NCI-H526 (cell line): ENCODE measurements around the gene SIPA1.

Experiments
- DNase-seq, 2 experiments: peaks; one replicate each; lab custom pipeline; 2025; lab: John Stamatoyannopoulos, UW

SIPA1 gene, protein sequence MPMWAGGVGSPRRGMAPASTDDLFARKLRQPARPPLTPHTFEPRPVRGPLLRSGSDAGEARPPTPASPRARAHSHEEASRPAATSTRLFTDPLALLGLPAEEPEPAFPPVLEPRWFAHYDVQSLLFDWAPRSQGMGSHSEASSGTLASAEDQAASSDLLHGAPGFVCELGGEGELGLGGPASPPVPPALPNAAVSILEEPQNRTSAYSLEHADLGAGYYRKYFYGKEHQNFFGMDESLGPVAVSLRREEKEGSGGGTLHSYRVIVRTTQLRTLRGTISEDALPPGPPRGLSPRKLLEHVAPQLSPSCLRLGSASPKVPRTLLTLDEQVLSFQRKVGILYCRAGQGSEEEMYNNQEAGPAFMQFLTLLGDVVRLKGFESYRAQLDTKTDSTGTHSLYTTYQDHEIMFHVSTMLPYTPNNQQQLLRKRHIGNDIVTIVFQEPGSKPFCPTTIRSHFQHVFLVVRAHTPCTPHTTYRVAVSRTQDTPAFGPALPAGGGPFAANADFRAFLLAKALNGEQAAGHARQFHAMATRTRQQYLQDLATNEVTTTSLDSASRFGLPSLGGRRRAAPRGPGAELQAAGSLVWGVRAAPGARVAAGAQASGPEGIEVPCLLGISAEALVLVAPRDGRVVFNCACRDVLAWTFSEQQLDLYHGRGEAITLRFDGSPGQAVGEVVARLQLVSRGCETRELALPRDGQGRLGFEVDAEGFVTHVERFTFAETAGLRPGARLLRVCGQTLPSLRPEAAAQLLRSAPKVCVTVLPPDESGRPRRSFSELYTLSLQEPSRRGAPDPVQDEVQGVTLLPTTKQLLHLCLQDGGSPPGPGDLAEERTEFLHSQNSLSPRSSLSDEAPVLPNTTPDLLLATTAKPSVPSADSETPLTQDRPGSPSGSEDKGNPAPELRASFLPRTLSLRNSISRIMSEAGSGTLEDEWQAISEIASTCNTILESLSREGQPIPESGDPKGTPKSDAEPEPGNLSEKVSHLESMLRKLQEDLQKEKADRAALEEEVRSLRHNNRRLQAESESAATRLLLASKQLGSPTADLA

DNA sequence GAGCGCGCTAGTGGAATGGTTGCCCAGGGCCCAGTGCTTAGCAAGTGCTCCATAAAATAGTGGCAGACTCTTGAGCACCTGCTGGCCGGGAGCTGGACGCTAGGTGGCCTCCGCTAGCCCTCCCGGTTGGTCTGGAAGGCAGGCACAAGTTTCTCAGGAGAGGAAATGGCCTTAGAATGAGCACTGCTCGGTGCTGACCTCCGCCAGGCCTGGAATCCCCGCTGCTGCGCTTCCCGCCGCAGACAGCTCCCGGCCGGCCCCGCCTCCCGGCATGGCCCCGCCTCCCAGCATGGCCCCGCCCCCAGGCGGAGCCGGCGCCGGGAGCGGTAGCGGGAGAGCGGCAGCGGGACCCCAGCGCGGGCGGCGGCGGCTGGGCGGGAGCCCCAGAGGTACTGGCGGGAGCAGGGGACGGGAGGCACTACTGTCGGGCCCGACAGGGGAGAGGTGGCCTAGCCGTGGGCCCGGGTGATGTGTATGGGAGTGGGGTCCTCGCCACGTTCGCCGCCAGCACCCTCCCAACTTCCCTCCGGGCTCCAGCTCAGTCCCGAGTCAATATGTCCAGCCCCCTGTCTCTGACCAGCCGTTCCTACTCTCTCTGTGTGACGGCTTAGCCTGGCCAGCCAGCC, at the start of gene SIPA1:
Gene SIPA1, plus strand, starts transcription at position 308 of the 626 bp plus-strand sequence. CDS start 2,821 bp downstream, outside the sequence.
- DNase-seq, result peak in 1 of 2 experiments; percentile 73

DNA sequence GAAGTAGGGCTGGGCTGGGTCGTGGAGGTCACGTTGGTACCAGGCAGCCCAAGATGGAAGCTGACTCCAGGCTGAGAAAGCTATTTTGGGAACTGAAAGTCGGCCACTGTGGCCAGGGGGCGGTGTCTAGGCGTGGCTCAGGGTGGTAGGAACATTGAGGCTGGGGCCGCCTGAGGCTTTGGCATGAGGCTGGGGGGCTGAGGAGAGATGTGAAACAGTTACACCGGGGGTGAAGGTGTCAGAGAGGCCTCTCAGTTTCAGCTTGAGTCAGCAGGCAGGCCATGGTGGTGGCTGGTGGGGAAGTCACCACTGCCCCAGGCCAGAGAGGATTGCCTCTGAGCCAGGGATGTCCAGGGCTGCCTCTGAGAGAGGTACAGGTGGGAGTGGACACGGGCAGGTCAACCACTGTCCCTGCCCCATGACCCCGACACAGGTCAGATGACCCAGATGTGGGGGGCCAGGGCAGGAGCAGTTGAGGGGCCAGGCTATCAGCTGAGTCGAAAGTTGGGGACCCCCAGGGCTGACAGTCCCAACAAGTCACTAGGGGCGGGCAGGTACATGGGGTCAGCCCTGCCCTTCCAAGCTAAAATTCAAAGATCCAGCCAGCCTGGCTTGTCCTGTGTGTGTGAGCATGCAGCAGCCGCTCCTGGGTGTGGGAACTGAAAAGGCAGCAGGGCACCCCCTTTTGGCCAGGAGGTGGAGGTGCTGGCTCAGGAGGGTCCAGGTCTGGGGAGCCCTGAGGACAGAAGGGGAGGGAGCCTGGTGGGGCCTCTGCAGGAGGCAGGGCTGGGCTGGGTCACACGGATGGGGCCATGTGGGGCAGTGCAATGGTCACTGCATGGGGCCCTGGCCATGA, 49.5 kb upstream of the SIPA1 start:
- DNase-seq, result peak; percentile 38 to 84

DNA sequence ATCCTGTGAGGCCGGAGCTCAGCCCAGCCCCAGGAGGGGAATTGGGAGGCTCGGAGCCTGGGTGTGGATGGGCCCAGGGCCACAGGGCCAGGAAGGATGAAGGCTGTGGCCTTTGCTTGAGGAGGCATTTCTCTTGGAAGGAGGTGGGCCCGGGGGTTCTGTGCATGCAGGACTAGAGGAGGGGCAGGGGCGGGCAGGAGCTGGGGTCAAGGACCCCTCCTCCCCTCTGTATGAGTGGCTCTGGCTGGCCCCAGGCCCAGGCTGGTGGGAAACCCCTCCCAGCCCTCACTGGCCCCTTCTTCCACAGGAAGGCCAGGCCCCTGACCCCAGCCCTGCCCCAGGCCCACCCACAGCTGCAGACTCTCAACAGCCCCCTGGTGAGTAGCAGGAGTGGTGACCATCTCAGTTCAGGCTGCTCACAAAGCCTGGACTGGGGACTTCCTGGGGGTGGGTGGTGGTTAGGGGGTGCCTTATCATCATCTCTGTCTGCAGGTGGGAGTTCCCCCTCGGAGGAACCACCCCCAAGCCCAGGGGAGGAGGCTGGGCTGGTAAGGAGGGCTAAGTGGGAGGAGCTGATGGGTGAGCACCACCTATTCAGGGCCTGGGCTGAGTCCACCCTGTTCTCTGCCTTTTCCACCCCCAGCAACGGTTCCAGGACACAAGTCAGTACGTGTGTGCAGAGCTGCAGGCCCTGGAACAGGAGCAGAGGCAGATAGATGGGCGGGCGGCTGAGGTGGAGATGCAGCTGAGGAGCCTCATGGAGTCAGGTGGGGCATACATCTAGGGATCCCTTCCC, 48.3 kb upstream of the SIPA1 start:
- DNase-seq, result no peak

DNA sequence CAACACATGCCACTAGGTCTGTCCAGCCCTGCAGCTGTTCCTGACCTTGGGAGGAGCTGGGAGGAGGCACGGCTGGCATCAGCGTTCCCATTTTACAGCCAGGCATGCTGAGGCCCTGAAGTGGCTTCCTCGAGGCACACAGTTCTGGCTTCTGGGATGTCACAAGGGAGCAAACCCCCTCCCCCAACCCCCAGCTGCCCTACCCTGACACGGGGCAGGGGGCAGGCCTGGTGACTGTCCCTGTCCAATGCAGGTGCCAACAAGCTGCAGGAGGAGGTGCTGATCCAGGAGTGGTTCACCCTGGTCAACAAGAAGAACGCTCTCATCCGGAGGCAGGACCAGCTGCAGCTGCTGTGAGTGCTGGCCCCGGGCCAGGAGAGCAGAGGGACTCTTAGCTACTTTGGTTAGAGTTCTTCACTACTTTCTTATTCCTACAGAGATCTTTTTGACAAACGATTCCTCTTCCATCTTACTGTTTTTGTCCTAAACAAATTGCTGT, 47.6 kb upstream of the SIPA1 start:
- no peak for DNase-seq

DNA sequence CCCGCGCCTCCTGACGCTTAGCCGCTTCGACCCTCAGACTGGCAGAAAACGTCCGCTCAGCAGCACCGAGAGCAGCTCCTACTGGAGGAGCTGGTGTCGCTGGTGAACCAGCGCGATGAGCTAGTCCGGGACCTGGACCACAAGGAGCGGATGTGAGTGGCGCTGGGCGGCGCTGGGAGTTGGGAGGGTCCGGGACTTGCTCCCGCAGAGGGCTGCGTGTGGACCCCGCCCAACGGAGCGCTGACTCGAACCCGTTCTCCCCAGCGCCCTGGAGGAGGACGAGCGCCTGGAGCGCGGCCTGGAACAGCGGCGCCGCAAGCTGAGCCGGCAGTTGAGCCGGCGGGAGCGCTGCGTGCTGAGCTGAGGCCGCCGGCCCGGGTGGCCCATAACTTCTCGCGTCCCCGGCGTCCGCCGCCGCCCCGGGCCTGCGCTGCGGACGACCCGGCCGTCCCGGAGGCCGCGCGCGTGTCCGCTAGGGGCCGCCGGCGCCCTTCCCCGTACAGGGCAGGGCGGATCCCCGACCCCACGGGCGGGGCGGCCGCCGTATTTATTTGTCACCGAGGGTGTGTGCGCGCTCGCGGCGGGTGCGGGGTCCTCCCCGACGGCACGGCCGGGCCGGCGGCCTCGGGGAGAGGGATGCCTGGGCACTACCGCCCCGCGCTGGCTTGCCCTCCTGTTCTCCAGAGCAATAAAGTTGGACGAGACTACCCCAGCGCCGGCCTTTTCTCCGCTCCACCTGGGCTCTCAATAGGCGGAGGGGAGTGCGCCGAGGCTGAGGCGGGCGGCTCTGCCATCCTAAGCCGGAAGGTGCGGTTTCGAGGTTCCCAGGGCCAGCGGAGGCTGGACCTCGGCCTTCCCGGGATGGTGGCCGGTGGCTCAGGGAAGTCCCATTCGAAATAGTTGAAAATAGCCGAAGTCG, 45.7 kb upstream of the SIPA1 start:
- peak in 1 of 2 experiments; percentile 79 for DNase-seq

DNA sequence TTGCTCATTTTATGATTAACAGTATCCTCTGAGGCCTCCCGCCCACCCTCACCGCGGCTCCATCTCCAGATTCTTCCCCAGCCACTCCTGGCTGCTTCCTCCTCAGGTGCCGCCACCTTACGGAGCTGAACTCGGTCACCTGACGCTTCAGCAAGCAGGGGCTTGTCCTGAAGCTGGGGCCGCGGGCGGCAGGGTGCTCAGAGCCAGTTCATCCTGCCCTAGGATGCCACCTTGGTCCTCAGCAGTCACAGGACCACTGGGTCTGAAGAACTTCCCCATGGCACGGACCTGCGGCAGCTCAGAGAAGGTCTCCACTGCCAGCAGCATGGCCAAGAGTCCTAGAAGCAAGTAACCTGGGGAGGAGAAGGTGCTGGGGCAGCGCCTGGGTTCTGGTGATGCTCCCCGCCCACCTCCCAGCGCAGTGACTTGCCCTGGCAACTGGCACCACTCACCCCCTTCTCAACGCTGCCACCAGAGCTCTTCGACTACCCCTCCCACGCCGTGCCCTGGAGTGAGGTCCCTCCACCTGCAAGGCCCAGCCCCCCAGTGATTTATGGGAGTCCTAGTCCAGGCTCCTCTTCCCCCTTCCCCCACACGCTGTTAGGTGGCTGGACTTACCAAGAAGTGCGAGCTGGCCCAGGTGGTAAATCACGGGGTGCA, 44.9 kb upstream of the SIPA1 start:
- DNase-seq, result peak; percentile 41 to 72

DNA sequence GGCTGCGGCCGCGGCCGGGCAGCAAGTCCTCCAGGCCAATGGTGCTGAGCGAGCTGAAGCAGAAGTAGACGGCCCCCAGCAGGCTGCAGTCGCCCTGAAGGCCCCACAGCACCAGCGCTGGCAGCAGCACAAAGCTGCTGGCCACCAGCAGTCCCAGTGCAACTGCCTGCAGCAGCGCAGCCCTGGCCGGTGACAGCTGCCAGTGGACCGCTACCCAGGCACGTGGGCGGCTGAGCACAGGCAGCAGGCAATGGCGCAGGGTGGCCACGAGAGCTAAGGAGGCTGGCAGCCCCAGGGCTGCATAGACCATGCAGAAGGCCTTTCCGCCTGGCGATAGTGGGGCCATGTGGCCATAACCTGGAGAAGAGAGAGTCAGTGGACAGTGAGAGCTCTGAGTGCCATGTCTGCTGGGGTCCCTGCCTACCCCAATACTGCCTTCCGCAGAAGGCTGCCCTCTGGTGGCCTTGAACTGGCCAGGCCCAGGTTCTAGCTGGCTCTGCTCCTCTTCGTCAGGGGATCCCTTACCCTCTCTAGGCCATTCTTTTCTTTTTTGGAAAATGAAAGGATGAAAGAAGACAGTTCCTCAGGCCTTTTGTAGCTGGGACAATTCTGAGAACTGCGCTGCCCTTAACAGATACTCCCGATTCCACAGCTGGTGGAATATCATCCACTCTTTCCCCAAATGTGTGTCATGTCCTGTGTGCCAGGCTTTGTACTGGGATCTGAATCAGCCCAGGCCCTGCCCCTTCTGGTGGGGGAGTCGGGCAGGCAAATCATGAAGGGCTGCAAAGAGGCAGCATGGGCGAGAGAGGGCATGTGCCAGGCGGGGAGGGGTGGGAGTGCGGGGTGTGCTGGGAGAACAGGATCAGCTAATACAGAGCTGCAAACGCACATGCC, 44.1 kb upstream of the SIPA1 start:
- peak in 1 of 2 experiments; percentile 77 for DNase-seq

DNA sequence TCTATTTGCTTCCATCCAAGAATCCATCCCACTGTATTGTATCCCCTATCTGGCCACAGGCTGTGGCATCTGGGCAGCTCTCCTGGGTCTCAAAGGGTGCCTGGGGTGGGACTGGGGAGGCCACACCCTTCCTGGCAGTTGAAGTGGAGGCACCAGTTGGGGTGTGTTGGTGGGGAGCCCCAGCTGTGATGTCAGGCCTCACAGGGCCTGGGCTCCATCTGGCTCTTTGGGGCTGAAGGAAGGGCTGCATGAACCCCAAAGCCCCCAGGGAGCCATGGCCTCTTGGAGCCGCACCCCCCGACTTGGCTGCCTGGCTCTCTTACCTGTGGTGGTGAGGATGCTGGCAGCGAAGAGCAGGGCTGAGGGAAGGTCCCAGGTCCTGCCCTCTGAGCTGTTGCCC, 42.8 kb upstream of the SIPA1 start:
- no peak for DNase-seq

DNA sequence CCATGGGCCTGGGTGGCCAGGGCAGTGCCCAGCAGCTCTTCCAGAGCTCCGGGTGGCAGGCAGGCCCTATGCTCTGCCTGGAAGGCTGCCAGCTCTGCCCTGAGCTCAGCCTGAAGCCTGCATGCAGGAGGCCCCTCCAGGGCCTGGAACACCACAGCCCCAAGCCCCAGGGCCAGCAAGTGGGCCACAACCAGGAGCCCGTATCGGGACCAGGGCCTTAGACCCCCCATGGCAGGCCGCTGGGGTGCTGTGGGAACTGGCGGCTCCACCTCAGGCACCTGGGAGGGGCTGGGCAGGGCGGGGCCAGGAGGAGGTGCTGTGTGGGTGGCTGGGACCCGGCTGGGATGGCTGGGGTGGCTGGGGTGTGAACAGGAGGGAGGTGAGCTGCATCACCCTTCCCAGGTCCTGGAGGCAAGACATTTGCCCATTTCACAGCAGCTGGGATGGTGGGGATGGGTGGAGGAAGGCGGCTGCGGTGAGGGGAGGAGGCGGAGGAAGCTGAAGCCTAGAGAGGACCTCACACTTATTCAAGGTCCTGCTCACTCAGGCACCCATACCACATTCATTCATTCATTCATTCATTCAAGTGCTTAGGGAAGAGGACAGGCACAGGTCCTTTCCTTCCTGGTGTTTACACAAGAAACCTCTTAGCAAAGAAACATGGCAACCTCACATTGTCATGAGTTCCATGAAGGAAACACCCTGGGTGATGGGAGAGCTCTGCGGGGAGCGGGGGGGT, 42.2 kb upstream of the SIPA1 start, which contains the start of gene KCNK7:
Gene KCNK7, minus strand, starts transcription at position 258 of the 739 bp plus-strand sequence. Its CDS starts 28 bp downstream, at position 230.
- no peak for DNase-seq

DNA sequence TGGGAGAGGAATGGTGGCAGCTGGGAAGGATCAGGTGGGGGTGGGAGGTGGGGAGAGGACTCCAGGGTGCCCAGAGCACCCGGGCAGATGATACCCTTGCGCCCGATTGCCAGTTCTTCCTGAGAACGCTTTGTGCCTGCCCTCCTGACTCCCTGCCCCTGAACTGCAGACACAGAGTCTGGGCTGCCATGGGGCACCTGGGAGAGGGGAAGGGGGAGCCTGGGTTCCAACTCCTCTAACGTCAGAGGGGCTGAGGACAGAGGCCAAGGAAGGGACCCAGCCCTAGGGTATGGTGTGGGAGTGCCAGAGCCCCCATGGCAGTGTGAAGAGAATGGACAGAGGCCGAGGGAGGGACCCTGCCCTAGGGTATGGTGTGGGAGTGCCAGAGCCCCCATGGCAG, 41.4 kb upstream of the SIPA1 start:
- DNase-seq, result no peak

DNA sequence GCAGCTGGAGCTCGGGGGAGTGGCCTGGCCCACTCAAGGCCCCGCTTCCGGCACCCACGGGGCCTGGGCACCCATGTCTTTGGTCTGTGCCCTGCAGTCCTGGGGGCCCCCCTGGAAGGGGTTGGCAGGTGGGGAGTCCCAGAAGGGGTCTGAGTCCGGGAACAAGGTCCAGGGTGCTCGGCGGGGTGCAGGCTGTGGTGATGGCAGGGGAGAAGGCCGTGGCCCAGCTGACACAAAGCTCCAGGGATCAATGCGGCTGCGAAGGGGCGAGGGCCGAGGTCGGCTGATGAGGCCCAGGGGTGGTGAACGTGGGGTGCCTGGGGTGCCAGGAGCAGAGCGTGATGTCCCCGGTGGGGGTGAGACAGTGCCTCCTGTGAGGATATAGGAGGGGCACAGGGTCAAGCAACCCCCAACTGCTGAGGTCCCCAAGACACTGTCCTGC, 39.6 kb upstream of the SIPA1 start:
- no peak for DNase-seq

DNA sequence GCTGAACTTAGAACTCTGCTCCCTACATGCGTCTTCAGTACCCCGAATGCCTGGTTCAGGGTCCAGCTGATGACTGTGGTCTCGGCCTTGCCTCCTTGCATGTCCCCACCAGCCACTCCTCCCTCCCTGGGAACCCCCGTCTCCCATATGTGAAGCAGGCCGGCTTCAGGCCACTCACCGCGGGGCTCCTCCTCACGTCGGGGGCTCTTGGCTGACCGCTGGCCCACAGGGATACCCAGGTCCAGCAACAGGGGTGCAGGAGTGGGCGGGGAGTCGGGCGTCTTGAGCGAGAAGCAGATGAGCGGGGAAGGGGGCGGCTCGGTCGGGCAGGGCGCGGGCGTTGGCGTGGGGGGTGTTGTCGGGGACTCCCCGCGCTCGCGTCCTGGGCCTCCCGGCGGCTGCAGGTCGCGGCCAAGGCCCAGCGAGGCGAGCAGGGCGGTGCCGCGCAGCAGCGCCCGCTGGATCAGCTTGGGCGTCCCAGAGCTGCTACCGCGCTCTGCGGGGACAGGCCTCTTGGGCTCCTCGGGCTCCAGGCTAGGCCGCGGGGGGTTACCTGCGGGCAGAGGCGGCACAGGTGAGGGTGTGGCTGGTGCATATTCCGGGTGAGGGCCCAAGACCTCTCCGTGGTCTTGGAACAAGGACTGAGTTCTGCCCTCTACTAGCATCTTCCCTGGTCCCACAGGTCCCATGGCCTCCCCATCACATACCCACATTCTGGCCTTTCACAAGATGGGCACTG, 38.5 kb upstream of the SIPA1 start:
- DNase-seq, result no peak

DNA sequence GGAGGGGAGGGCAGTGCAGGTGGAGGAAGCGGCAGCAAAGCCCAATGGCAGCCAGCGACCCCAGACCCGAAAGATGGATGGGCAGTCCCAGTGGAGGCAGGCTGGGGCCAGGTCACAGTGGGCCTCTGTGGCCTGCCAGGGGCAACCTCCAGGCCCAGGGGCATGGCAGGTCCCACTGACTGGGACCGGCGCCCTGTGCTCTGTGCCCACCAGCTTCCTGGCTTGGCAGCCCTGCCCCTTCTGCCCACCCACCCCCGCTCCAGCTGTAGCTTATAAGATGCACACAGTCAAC, 38.0 kb upstream of the SIPA1 start:
- no peak for DNase-seq

DNA sequence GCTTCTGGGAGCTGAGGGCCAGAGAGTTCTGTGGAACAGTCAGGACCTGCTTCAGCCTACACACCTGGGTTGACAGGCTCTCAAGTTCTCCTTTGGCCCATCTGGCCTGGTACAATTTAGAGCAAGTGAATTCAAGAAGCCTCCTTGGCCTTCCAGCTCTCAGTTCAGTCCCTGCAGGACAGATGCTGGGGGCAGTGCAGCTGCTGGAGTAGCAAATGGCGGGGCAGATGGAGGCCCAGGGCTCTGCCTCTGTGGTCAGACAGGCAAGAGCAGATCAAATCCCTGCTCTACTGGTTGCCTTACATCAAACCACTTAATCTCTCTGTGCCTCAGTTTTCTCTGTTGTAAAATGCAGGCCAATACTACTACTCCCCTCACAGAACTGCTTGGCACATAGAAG, 33.6 kb upstream of the SIPA1 start:
- DNase-seq, result no peak

DNA sequence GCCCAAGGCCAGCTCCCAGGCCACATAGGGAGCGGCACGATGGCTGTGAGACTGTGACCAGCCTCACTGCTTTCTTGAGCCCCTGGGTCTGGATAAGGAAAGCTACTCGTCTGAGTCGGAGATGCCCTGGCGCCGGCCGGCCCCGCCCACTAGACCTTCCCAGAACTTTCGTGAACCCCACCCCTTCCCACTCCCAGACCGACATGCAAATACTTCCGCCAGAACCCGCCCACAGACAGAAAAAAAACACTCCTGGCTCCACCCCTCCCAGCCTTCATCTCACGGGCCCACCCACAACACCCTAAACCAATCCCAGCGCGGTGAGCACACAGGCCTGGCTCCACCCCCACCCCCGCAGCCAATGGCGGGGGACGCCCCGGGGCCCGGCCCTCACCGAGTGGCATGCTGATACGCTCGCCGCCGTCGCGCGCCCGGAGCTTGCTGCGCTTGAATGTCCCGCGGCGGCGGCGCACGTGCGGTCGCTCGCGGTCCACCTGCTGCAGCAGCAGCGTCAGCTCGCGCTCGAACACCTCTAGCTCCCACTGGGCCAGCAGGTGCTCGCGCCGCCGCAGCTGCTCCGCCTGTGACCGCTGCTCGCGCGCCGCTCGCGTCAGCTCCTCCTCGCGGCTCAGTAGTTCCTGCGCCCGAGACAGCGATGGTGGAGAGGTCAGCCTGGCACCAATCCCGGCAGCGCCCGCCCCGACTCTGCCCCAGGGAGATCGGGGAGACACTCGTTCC, 30.9 kb upstream of the SIPA1 start:
- peak; percentile 56 to 80 for DNase-seq
